Uterus (tissue), 2 donors: ENCODE data around the gene MED17.

Experiments used
- POLR2A ChIP-seq, 2 donors: fragments of 450-650 bp; IDR thresholded peaks; one replicate each; pipeline ENCODE4 v1.6.1; 2016; ENCODE audit warnings: antibody characterized with exemption in 2 of 2, mild to moderate bottlenecking in 1 of 2, moderate library complexity in 1 of 2
- TF ChIP-seq, protein P1 (sequence below), 4 experiments: fragments of 200-600 bp in 2 of 4; fragments of 450-650 bp in 2 of 4; sonication (generic) in 2 of 4; IDR thresholded peaks; one replicate each; pipeline ENCODE4 v1.5.1; 2016 to 2019; ENCODE audit warnings: antibody characterized with exemption in 4 of 4, mild to moderate bottlenecking in 2 of 4, moderate library complexity in 1 of 4

DNA sequence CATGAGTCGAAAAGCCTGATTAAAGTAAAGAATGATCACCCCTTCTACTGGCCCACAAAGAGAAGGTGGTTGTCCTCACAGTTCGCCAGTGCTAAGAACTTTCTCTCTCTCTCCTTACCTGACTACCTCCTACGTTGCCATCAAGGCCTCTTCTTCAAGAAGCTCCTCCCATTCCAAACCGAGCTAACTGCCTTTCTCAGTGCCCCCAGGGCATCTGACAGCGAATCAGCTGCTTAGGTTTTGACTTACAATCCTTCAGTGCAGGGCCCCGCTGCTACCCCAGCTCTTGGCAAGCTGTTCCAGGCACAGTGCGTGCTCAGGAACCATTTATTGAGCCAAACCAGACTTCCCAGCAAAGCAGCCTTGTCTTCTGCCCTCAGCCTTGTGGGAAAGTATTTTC, 60.5 kb downstream of the MED17 start:
- TF ChIP-seq, protein P1, sequence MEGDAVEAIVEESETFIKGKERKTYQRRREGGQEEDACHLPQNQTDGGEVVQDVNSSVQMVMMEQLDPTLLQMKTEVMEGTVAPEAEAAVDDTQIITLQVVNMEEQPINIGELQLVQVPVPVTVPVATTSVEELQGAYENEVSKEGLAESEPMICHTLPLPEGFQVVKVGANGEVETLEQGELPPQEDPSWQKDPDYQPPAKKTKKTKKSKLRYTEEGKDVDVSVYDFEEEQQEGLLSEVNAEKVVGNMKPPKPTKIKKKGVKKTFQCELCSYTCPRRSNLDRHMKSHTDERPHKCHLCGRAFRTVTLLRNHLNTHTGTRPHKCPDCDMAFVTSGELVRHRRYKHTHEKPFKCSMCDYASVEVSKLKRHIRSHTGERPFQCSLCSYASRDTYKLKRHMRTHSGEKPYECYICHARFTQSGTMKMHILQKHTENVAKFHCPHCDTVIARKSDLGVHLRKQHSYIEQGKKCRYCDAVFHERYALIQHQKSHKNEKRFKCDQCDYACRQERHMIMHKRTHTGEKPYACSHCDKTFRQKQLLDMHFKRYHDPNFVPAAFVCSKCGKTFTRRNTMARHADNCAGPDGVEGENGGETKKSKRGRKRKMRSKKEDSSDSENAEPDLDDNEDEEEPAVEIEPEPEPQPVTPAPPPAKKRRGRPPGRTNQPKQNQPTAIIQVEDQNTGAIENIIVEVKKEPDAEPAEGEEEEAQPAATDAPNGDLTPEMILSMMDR (IDR thresholded peaks at IDR 0.05), result no peak
- TF ChIP-seq POLR2A (IDR thresholded peaks at IDR 0.05), result no peak
